HuH-7 (cell line): Measurements from ENCODE around the gene INPP5D.

Experiments used
- DNase-seq: peaks from one replicate; pipeline ENCODE4 v3.0.0; 2011; ENCODE audit warnings: low spot score

INPP5D gene

GRCh38 chr2:233242231-233242927 is 182.2 kb downstream of the INPP5D start:
- DNase-seq, result no peak

DNA sequence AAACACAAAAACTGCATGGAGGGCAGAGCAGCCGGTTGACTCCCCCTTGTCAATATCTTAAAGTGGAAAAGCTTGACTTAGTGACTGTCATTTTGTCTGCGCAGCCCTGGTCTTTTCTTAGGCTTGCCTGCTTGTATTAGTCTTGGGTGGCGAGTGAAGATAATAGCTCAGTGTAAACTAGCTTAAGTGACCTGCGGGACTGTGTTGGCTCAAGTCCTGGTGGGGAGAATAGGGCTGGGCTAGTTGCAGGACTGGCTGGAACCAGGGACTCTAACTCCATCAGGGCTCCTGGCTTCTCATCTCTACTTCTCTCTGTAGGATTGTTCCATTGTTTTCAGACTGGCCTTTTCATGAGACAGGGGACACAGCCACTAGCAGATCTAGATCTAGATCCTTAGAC is 183.2 kb downstream of the INPP5D start:
- DNase-seq, result no peak

- DNase-seq, result no peak
Measured at GRCh38 chr2:233244818-233245217, 184.7 kb downstream of the INPP5D start.

DNA sequence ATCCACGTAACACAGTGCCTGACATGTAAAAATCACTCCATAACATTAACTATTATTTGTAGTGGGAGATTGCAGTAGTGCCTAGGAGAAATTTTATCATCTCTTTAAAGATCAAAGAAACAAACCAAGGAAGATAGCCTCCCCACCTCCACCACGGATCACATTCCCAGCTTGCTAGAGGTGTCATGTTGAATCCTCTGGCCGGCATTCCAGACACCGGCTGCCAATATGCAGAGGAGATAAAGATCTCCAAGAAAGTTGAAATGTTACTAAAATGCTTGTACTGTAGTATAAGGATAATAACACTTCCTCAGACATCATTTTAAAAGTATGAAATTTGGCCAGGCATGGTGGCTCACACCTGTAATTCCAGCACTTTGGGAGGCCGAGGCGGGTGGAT is 185.3 kb downstream of the INPP5D start:
- DNase-seq, result no peak

DNA sequence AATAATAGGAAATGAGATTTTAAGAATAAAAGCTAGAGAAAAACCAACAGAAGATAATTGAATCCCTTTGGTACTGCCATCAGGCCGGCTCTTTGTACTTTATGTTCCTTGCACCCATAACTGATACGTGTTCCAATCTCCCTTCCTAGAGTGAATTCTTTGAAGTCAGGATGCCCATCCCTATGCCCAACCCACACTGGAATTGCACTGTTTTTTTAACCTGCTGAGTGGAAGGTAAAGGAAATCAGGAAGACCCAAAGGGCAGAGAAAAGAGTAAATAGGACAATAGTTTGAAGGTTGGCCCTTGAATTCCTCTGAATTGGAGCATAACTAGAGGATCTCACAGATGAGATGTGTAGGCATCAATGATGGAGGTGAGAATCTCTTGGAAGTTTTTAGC is 187.0 kb downstream of the INPP5D start:
- DNase-seq, result no peak

GRCh38 chr2:233247744-233248143 is 187.6 kb downstream of the INPP5D start:
- DNase-seq, result no peak

DNA sequence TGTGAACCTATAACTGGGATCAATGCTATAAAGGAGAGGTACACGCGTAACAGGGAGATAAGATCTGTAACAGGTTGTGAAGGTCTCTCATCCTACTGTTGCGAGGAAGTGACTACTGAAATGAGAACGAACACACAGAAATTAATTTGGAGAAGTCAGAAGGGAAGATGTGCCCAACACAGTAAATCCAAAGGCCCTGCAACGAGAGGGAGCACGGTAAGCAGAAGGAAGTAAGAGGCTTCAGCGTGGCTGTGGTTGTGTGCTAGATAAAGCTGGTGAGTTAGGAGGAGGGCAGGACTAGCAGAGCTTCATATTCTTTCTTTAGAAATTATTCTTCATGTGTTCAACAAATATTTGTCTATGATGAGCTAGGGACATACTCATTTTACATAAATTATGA is 188.9 kb downstream of the INPP5D start:
- no peak for DNase-seq

- no peak for DNase-seq
Measured at GRCh38 chr2:233250568-233250967, 190.4 kb downstream of the INPP5D start.

DNA sequence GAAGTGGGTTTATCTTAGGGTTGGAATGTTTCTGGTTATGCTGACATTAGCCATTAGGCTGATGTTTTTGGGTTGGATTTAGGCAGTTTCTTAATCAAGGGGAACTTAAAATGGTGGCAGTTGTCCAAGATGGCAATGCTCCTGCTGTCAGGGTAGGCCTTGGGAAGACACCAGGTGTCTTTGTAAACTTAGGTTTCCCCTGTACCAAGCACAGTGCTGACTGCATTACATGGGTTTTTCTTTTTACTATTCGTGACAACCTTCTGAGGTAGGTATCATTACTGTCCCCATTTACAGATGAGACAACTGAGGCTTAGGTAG is 190.8 kb downstream of the INPP5D start:
- no peak for DNase-seq

DNA sequence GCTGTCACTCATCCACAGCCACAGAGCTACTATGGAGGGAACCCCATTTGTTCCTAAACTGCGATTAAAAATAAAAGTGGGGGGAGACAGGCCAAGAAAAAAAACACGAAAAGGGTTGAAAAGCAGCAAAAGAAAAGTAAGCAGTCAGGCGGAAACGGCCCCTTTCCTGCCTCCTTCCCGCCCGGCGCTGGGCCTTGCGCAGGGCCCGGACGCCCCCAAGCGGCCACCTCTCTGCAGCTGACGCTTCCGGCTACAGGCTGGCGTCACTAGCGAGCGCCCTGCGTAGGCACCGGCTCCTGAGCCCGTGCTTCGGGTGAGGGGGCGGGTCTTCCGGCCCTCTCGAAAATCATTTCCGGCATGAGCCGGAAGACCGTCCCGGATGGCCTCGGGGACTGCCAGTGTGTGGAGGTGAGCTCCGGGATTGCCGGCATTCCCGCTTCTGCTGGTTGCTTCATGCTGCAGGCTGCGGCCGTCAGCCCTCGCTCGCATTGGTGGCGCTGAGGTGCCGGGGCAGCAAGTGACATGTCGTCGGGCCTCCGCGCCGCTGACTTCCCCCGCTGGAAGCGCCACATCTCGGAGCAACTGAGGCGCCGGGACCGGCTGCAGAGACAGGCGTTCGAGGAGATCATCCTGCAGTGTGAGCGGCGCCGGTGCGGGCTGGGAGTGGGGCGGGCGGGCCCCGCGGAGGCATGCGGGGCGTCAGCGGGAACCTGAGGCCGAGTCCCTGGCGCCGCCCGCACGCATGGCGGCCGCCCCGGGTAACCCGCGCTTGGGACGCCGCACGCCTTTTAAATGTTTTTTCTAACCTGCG is 191.4 kb downstream of the INPP5D start, which contains the start of gene ATG16L1:
Gene ATG16L1 (plus strand): TSS at position 368 of the 811 bp plus-strand sequence. CDS start 155 bp downstream, at position 523.
- peak; percentile 98 for DNase-seq

DNA sequence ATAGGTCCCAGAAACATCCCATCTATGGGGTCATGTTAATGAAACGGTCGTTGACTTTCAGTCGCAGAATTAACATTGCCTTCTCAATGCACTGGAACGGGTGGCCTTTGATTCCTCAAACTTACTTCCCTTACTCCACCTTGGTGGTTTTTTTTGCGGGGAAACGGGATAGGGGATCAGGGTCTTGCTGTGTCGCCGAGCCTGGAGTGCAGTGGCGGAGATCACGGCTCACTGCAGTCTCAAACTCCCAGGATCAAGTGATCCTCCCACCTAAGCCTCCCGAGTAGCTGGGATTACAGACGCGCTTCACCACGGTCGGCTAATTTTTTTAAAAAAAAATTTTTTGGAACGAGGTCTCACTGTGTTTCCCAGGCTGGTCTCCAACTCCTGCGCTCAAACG is 192.1 kb downstream of the INPP5D start:
- no peak for DNase-seq

DNA sequence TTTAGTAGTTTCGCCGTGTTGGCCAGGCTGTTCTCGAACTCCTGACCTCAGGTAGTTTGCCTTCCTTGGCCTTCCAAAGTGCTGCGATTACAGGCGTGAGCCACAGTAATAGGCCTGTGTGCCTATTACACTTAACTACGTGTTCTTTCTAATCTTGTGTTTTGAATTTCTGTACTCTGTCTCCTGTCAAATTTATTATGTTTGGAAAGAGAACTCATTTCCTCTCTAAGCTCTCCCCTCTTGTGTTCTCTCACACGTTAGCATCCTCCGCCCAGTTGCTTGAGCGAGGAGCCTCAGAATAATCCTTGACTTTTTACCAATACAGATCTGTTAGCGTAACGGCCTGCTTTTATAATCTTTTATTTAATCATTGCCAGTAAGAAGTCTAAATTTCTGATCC is 195.0 kb downstream of the INPP5D start:
- DNase-seq, result no peak

DNA sequence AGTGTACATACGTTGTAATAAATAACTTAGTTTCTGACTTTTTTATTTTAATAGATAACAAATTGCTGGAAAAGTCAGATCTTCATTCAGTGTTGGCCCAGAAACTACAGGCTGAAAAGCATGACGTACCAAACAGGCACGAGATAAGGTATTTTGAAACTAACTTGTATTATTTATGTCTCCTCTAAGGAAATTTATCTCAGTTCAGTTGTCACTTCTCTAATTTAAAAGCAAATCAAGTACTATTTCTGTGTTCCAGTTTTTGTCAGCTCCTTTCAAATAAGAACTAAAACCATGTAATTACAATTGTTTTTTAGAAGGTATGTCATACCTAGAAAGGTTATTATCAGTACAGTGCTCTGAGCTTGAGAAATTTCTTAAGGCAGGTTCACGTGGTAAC is 195.9 kb downstream of the INPP5D start:
- DNase-seq, result no peak
